NCI-H1048 (cell line): ENCODE results near the gene AP3S2.
"Not testable (repeated sequence)": the region's sequence is repeated elsewhere in the genome, so short reads cannot be mapped to it uniquely, and the experiment has no call there.

Source experiments
- DNase-seq: peaks from one replicate; lab custom pipeline; 2025; lab: John Stamatoyannopoulos, UW

The AP3S2 gene

DNA sequence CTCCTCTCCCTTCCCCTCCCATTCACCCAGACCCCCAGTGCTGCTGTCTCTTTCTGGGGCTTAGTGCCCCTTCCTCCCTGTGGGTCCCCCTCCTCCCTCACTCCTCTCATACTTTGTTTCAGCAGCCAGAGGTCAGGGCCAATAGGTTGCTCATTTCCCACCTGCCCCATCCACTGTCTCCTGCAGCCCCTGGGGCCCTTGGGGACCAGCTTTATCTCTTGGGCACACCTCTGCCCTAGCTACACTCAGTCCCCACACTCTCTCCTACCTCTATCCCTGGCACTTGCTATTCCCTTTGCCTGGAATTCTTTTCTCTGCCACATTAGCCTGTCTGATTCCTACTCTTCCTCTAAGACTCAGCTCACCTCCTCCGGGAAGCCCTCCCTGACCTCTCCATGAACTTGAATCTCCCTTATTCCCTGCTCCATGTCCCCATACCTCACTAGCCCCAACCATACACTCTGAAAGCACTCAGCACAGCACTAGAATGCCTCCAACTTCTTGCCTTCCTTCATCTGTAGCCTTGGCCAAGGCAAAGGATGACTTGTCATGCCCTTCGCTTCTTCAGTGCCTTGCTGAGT is 93.8 kb downstream of the AP3S2 start:
- no peak for DNase-seq

DNA sequence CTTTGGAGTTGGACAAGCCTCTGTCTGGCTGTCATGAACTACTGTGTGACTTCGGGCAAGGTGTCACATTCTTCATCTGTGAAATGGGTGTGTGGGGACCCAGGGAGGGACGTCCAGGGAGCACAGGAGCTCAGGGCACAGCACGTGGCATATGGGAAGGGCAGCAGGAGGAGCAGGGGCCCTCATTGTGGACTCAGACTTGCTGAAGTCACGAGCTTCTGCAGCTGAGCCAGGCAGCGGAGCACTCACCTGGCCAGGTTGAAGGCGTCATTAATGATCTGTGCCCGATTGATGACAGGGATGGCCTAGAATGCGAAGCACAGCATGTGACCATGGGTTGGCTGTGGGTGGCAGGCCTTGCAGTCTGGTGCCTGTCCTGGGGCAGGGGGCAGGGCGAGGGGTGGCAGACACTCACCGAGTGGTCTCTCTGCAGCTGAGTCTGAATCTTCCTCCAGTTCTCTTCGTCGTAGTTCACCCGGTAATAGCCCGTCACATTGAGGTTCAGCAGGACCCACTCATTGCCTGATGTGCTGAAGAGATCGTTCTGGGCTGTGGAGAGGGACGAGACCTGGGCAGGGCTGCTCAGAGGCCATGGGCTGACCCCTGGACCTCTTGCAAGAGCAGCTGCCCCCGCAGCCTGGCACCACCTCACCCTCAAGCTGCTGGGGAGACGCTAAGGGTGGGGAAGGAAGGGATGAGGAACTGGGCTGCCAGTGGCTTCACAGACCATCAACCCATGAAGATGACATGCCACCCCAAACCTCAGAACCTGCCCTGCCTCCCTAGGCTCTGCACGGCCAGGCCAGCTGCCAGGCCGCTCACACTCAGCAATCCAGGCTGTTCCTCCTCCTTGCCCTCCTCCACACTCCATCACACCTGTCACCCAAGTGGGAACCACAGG is 94.5 kb downstream of the AP3S2 start:
- no peak for DNase-seq

DNA sequence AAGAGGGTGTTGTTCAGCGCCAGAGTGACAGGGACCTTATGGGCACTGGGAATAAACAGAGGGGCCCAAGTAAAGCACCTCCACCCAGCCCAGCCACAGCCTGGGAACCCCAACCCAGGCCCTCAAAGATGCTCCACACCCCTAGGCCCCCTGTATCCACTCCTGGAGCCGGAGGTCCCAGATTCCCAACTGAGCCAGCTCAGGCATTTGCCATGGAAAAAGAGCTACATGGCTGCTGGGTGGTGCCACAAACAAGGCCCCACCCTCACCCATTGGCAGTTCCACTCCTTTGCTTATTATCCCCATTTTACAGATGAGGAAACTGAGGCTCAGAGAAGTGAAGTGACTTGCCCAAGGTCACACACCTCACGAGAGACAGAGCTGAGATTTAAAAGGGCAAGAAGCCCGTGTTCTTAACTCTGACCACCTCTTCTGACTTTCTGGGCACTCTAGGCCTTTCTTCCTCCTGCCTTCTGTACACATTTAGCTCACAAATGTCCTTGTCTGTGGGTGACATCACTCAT is 96.1 kb downstream of the AP3S2 start:
- DNase-seq: no peak

DNA sequence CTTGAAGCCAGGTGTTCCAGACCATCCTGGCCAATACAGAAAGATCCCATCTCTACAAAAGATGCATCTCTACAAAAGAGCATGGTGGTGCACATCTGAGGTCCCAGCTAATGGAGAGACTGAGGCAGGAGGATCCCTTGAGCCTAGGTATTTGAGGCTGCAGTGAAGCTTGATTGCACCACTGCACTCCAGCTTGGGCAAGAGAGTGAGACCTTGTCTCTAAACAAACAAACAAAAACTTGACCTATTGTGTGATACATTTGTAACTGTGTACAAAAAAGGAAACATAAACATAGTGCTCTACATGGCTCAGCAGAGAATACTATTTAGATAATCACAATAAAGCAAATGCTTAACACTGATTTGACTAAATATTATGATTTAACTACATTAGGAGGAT is 97.8 kb downstream of the AP3S2 start:
- no peak for DNase-seq

DNA sequence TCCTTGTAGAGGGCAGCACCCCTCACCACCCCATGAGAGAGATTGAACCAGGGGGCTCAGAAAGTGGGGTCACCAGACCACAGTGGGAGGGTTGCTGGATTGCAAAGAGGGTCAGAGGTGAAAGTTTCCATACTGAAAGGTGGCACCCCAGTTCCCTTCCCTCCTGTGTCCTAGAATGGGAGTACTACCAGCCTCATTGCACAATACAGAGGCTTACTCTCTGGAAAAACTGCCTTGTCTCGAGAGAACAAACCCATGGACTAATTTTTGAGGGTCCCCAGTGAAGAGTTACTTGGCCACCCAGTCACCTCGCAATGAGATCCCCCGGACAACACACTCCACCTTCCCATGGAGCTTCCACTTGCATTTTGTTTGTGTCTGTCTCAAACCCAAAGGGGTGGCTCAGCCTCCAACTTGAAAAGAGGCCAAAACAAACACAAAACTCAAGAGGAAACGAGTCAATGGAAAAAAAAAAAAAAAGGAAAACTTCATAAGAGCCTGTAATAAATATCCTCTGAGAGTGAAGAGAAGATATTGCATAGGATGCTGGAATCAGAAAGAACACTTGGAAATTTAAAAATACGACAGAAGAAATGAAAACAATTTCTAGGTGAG is 99.1 kb downstream of the AP3S2 start:
- DNase-seq: no peak

DNA sequence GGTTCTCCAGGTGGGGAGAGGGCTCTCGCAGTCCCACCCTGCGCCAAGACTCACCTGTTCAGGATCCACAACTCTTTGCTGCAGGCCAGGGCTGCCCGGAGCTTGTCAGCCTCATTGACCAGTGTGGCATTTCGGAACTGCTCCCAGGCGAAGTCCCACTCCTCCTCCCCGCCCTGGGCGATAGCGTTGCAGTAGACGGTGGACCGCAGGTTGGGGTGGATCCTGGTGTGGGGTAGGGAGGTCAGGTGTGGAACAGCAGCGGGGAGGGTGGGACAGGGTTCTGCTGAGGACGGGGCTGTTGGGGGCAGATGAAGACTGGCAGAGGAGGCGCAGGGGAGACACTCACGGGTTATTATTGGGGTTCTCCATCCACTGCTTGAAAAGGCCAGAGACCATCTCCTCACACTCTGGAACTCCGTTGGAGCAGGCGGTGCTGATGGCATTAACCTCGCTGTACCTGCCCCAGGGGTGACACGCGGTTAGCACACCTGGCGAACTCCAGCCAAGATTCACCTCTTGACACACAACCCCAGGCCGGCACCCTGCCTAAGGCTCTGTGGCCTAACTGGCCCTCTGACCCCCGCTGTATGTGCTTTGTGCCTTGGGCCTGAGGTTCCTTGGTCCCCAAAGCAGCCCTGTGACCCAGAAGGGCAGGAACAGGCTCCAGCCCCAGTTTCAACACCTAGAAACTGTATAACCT is 101.5 kb downstream of the AP3S2 start:
- no peak for DNase-seq

DNA sequence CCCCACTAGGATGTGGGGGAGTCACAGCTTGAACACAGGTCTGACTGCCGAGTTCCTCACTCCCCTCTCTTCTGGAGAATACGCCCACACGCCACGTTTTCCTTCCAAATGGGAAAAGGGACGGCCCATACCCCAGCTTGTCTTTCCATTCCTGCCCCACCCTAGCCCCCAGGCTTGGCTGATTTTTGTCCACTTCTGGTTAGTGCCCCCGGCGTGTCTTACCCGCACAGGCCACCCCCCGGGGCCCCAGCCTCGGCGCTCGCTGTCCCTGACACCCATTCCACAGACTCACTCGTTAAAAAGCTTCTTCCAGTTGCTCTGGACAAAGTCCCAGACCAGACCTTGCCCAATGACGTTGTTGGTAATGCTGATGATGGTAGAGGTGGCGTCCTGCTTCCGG is 103.1 kb downstream of the AP3S2 start:
- DNase-seq: no peak

DNA sequence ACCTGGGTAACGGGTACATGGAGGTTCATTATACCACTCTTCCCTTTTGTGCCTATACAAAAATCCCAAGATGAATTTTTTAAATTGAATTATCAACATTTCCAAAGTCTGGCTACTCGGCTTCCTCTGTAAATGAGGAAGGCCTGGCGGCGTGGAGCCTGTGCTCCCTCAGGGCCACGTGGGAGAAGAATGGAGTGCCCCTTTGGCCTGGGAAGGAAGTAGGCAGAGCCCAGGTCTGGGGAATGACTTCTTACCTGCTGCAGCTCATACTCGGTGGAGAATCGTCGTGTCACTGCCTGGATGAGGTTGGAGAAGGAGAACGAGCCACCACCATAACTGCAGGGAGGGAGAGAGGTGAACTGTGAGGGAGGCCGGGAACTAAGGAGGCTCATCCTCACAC is 103.6 kb downstream of the AP3S2 start:
- no peak for DNase-seq

DNA sequence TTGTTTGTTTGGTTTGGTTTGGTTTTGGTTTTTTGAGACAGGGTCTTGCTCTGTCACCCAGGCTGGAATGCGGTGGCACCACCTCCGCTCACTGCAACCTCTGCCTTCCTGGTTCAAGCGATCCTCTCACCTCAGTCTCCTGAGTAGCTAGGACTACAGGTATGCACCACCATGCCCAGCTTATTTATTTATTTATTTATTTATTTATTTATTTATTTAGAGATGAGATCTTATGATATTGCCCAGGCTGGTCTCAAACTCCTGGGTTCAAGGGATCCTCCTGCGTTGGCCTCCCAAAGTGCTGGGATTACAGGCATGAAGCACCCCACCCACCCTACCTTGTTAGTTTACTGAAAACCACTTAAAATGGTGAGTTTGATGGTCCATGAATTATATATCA is 105.2 kb downstream of the AP3S2 start:
- not testable (repeated sequence) for DNase-seq

DNA sequence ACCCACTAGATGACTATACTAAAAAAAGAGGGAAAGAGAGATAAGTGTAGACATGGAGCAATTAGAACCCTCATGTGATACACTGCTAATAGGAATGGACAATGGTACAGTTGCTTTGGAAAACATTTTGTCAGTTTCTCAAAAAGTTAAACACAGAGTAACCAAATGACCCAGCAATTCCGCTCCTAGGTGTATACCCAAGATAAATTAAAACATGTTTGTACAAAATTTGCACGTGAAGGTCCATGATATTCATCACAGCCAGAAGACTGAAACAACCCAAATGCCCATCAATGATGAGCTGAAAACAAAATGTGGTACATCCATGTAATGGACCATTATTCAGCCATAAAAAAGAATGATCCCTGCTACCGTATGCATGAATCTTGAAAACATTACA is 105.8 kb downstream of the AP3S2 start:
- DNase-seq: no peak

DNA sequence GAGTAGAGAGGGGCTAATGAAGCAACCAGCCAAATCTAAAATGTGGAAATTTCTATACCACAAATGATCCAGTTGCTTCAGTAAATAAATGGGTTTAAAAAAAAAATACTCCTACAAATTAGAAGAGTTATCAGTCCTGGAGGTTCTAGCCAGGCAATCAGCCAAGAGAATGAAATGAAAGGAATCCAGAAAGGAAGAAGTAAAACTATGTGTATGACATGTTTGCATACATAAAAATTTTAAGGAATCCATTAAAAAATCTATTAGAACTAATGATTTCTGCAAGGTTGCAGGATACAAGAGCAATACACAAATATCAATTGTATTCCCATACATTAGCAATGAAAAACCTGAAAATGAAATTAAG is 108.0 kb downstream of the AP3S2 start:
- no peak for DNase-seq

DNA sequence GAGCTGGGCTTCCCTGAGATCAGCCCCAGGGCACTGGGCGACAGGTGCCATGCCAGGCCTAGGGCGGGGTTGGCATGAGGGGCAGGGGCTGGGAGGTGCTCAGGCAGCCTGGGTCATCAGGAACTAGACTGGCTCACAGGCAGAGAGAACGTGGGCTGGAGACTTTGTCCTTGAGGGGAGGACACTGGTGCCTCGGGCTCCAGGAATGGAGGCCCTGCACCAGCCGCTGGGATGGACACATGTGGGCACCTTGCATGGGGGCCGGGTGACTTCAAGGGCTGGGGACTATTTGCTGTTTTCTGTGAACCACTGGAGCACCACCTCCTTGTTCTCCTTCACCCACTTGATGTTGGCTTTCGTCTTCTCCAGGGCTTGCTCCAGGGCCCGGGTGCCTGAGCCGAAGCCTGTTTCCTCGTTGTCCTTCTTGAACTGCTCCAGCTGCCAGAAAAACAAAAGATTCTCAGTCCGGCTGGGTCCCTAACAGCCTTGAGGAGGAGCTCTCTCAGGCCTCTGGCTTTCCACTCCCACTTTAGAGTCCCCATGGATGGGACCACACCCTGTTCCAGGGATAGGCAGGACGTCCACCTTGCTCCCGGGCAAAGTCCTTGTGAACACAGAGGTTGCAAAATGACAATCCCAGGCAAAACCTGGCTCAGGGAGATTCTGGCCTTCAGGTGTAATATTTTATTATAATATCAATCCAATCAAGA is 108.6 kb downstream of the AP3S2 start:
- no peak for DNase-seq

DNA sequence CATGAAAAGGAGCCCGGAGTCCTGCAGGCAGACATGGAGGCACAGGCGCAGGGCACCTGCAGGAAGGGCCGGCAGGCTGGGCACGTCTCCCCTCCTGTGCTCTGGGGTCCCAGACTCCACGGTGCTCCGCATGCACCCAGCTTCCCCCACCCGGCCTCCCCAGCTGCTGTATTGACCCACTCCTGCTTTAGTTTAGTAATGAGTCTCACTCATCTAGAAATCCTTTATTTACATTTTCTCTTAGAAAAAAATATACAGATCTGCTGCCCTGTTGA is 109.2 kb downstream of the AP3S2 start:
- DNase-seq: no peak

DNA sequence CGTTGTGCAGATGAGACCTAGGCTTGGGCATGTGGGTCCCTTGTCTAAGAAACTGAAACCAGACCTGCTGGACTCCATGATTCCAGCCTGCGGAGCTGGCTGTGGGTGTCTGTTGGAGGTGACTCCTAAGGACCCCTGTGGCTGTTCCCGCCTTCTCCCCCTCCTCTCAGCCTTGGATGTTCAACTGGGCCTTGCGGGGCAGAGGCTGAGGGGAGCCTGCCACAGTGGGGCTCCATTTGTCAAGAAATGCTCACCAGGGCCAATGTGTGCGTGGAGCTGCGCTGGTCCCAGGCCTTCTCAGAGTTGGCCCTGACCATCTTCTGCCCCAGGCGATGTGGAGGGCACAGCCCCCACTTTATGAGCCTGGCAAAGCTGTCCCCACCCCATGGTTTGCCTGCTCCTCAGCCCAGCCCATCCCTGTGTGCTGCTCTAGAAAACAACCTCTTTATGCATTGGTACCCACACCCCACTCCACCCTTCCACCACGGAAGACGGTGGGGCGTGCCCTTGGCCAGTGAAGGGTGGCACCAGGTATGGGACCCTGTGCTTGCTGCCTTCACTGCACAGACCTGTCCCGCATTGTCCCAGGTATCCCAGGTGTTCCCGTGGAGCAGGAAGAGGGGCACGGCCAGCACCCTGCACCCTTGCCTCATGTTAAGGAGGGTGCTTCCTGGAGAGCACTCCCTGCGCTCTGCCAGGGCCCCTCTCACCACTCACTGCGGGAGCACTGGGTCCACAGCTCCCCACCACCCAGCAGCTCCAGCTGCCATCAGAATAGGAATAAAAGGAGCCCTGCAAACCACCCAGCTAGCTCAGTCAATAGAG is 109.7 kb downstream of the AP3S2 start:
- no peak for DNase-seq

DNA sequence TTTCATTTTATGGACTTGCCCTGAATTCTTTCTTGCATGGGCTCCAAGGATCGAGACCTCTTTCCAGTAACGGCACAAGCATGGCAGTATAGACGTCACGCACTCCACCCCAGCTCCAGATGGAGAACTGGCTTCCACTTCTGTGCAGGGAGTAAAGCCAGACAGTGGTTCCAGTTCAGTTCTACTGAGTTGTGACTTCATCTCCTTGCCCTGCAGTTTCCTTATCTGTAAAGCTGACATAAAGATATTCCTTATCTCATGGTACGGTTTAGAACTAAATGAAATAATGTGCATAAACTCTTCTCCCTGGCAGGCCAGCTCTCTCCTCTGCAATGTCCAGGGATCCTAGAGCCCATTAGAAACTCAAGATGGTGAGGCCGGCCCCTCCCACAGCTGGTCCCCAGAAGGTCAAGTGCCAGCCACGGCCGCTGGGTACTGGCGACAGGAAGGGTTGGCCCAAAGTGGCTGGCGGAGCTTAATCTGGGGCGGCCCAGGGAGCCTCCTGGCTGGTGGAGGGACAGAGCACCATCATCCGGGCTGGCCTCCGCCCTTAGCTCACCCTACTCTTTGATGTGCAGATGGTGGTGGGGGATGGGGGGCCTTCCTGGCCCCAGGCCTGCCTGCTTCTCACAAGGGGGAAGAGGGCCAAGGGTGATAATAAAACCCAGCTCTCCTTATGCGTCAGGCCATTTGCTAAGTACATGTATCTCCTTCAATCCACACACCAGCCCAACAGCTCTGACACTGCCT is 110.5 kb downstream of the AP3S2 start:
- DNase-seq: no peak

DNA sequence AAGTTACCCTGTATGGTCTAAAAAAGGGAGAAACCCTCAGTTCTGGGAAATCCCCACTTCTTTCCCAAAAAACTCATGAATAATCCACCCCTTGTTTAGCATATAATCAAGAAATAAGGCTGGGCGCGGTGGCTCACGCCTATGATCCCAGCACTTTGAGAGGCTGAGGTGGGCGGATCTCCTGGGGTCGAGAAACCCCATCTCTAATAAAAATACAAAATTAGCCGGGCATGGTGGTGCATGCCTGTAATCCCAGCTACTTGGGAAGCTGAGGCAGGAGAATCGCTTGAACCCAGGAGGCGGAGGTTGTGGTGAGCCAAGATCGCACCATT is 111.2 kb downstream of the AP3S2 start:
- DNase-seq: not testable (repeated sequence)

DNA sequence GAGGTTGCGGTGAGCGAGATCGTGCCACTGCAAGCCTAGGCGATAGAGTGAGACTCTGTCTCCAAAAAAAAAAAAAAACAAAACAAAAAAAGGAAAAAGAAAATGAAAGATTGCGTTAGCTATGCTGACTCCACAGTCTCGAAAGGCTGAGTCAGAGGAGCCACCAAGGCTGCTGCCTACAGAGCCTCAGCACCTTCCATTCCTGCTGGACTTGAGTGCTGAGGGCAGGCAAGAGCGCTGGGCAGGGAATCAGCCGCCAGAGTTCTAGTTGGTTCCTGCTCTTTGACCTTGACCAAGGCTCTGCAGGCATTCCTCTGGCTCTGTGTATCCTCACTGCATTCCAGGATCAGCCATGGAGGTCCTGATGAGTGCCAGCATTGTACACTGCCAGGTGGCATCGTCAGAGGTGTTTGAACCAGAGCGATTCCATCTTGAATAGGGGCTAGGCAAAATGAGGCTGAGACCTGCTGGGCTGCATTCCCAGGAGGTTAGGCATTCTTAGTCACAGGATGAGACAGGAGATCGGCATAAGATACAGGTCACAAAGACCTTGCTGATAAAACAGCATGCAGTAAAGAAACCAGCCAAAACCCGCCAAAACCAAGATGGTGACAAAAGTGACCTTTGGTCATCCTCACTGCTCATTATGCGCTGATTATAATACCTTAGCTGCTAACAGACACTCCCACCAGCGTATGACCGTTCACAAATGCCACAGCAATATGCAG is 111.7 kb downstream of the AP3S2 start:
- DNase-seq: no peak

DNA sequence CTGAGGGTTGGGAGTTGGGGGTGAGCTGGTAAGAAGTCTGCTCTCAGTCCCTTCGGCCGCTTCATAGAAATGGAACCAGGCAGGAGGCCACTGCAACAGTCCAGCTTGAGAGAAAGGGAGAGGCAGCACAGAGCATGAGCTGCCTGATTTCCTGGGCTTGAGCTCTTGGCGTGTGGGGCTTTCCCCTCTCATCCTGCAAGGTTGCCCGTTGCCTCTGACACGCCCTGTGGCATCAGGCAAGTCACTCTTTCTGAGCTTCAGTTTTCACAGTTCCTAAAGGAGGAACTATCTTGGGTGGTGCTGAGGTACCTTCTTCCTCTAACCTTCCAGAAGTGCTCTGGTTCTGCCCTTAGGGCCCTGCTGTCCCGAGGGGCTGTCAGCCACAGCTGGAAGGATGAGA is 112.7 kb downstream of the AP3S2 start:
- DNase-seq: no peak

DNA sequence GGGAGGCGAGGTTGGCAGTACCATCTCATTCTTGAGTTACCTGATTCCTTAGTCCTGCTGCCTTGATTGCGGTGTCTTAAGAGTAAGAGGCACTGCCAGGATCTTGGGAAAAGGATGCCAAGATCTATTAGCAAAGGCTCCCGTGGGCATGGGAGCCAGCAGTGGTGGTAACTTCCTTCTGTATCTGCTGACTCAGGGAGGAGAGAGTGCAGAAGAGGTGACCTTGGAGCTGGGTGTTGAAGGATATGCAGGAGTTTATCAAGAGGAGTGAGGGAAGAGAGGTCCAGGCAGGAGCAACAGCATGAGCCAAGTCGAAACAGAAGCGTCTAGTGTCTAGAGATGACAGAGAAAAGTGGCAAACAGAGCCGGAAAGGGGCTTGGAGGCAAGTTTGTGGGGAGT is 113.2 kb downstream of the AP3S2 start:
- no peak for DNase-seq
